AG10803 (cell line): ENCODE measurements around the gene NRIP1.
A peak's percentile ranks its signal among the peaks of the same experiment; 100 is the strongest.

ENCODE experiments used
- DNase-seq: peaks from one replicate; pipeline ENCODE4 v3.0.0; 2010; ENCODE audit warnings: low read depth
- H3K4me3 ChIP-seq: 2 replicates; pipeline ENCODE4 v1.5.1; 2011; ENCODE audit warnings: mild to moderate bottlenecking, low read length, control low read depth
- TF ChIP-seq, protein P1 (sequence below): conservative IDR thresholded peaks from 2 replicates; pipeline ENCODE4 v1.5.1; 2011; ENCODE audit warnings: mild to moderate bottlenecking, low read length, control low read depth, inconsistent platforms

The NRIP1 gene

GRCh38 chr21:15066123-15066575 is 1.3 kb upstream of the NRIP1 start:
- no peak for DNase-seq
- H3K4me3 ChIP-seq, result peak overlapping the region; percentile 68
- TF ChIP-seq, protein P1, sequence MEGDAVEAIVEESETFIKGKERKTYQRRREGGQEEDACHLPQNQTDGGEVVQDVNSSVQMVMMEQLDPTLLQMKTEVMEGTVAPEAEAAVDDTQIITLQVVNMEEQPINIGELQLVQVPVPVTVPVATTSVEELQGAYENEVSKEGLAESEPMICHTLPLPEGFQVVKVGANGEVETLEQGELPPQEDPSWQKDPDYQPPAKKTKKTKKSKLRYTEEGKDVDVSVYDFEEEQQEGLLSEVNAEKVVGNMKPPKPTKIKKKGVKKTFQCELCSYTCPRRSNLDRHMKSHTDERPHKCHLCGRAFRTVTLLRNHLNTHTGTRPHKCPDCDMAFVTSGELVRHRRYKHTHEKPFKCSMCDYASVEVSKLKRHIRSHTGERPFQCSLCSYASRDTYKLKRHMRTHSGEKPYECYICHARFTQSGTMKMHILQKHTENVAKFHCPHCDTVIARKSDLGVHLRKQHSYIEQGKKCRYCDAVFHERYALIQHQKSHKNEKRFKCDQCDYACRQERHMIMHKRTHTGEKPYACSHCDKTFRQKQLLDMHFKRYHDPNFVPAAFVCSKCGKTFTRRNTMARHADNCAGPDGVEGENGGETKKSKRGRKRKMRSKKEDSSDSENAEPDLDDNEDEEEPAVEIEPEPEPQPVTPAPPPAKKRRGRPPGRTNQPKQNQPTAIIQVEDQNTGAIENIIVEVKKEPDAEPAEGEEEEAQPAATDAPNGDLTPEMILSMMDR, result no peak

GRCh38 chr21:15065392-15066122 is 757 bp upstream of the NRIP1 start:
- TF ChIP-seq, protein P1, result no peak

GRCh38 chr21:15063814-15064575 is 805 bp downstream of the NRIP1 start:
- H3K4me3 ChIP-seq, result peak overlapping the region; percentile 68
- TF ChIP-seq, protein P1, result no peak

More at GRCh38 chr21:15065392-15066122, 757 bp upstream of the NRIP1 start:
- DNase-seq, result peak; percentile 84
- peak overlapping the region; percentile 68 for H3K4me3 ChIP-seq

DNA sequence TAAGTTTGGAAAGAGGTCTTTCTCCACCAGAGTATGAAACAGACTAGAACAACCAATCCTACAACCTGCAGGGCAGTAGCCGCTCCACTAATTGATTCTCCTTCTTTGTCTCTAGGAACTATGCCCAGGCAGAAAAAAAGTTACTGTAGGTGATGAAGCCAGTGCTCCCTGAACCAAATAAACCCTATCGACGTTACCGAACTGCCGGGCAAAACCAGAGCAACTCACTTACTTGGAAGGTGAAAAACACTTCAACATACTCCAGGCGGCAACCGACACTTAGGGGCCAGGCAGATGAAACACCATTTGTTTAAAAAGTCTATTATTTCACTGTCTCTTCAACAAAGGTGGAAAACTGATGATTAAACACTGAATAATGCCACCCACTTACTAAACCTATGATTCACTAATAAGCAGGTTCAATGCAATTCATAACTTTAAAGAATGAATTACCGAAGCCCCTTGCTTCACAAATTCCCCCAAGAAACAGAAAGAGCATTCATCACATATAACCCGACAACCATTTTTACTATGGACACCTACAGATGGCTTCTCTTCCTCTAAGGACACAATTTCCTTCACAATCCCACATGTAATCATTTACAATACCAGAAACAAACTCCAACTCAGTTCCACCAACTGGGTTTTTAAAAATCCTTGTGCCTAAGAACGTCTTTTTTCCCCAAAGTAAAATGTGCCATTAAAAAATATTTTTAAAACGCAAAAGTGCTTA is 1.6 kb downstream of the NRIP1 start:
- TF ChIP-seq, protein P1, result no peak
- no peak for DNase-seq

More at GRCh38 chr21:15063814-15064575, 805 bp downstream of the NRIP1 start:
- DNase-seq, result peak; percentile 34

GRCh38 chr21:15062606-15062965 is 2.2 kb downstream of the NRIP1 start:
- H3K4me3 ChIP-seq, result peak overlapping the region; percentile 68
- DNase-seq, result no peak
- TF ChIP-seq, protein P1, result 0 out of 2 replicates have a peak, but pooled peaks have one; percentile 2

More for the DNA sequence above, 1.6 kb downstream of the NRIP1 start:
- peak overlapping the region; percentile 68 for H3K4me3 ChIP-seq

DNA sequence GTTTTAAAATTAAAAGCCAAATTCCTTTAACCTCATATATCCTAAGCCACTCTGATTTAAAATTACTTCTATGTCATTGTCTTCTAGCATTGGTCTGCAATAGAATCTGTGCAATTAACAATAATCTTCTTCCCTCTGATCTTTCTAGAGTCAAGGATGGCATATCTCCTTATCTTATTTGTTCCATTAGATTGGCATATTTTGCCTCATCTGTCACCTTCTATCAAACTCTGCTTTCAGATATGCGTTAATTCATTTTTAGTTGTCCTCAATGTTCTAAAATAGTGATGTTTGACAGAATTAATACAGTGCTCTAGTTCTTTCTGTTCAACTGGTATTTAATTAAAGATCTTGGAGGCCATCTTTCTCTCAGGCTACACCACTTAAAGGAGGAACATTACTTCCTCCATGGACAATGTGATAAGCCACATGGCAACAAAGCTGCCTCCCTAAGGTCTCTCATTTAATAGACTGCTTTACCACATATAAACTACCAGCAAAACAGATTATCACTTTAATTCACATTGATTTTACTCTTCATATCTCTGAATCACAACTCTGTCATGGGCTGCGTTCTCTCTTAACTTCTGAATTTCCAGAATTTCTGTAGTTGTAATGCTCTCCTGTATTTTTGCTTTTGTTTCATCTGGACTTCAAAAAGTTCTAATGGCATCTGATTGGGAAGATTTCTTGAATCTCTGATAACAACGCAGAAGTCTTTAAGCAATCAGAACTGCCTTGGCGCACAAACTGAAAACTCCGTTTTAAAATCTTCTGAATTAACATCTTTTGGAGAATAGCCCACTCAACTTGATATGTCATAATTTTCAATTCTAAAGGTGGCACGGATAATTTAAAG is 2.8 kb downstream of the NRIP1 start:
- no peak for DNase-seq
- peak overlapping the region; percentile 68 for H3K4me3 ChIP-seq
- TF ChIP-seq, protein P1, result no peak
